NCI-H345 (cell line): ENCODE data around the gene ABCC3.
A peak's percentile ranks its signal among the peaks of the same experiment; 100 is the strongest.
"Not testable (repeated sequence)": the region's sequence is repeated elsewhere in the genome, so short reads cannot be mapped to it uniquely, and the experiment has no call there.

Experiments used
- DNase-seq: peaks from one replicate; lab custom pipeline; 2025; lab: John Stamatoyannopoulos, UW

ABCC3 gene

GRCh38 chr17:50666316-50666715, 31.6 kb downstream of the ABCC3 start:
- DNase-seq: no peak

- no peak for DNase-seq
These were observed 32.8 kb downstream of the ABCC3 start for GRCh38 chr17:50667259-50668024.

- DNase-seq: no peak
These were observed 33.5 kb downstream of the ABCC3 start for GRCh38 chr17:50668025-50668837.

GRCh38 chr17:50668838-50669581, 34.3 kb downstream of the ABCC3 start:
- no peak for DNase-seq

GRCh38 chr17:50672071-50672470, 37.4 kb downstream of the ABCC3 start:
- no peak for DNase-seq

- DNase-seq: no peak
These were observed 38.3 kb downstream of the ABCC3 start for GRCh38 chr17:50672831-50673551.

GRCh38 chr17:50675190-50675589, 40.5 kb downstream of the ABCC3 start:
- no peak for DNase-seq

- no peak for DNase-seq
These were observed 40.9 kb downstream of the ABCC3 start for GRCh38 chr17:50675627-50676026.

- no peak for DNase-seq
These were observed 41.6 kb downstream of the ABCC3 start for GRCh38 chr17:50676065-50676975.

- DNase-seq: no peak
These were observed 43.2 kb downstream of the ABCC3 start for GRCh38 chr17:50677851-50678375.

- no peak for DNase-seq
These were observed 44.4 kb downstream of the ABCC3 start for GRCh38 chr17:50679008-50679544.

GRCh38 chr17:50680126-50680525, 45.4 kb downstream of the ABCC3 start:
- no peak for DNase-seq

- not testable (repeated sequence) for DNase-seq
These were observed 46.0 kb downstream of the ABCC3 start for GRCh38 chr17:50680543-50681262.

GRCh38 chr17:50681263-50682200, 46.9 kb downstream of the ABCC3 start:
- DNase-seq: peak; percentile 42

GRCh38 chr17:50682441-50682840, 47.8 kb downstream of the ABCC3 start:
- no peak for DNase-seq

GRCh38 chr17:50682938-50683337, 48.3 kb downstream of the ABCC3 start:
- no peak for DNase-seq

GRCh38 chr17:50683434-50684287, 49.0 kb downstream of the ABCC3 start:
- DNase-seq: no peak

- no peak for DNase-seq
These were observed 49.6 kb downstream of the ABCC3 start for GRCh38 chr17:50684288-50684611.
